ENCODE data around the gene PTPRT.

The PTPRT gene

GRCh38 chr20:42406826-42407225 lies 782.9 kb downstream of the PTPRT start:
- Histone ChIP-seq H2AK5ac (ENCODE audit: low read length, severe bottlenecking) (no peak overlapping the region), H2BK5ac (ENCODE audit: low read depth, low read length, poor library complexity, severe bottlenecking) (no peak overlapping the region), H2BK120ac (ENCODE audit: low read depth, low read length) (no peak overlapping the region), H3K4me2 (ENCODE audit: low read length, poor library complexity, severe bottlenecking) (no peak overlapping the region), H3K9ac (ENCODE audit: low read length) (no peak overlapping the region), H3K27ac (ENCODE audit: low read length, poor library complexity, severe bottlenecking) (no peak overlapping the region), H3K36me3 (ENCODE audit: control insufficient read depth in 1 of 2, insufficient read depth in 2 of 2, low read depth in 1 of 2, low read length in 2 of 2) (no peaks in the 10 kb centered on the region), H3K79me1 (replicated peaks; ENCODE audit: low read length, poor library complexity, severe bottlenecking) (no peaks in the 10 kb centered on the region), H2AFZ (ENCODE audit: low read depth, low read length) (no peak overlapping the region), H2BK12ac (ENCODE audit: low read length in 2 of 2) (no peak overlapping the region), H4K8ac (ENCODE audit: low read length) (no peak overlapping the region), H3K27me3 (ENCODE audit: control insufficient read depth in 1 of 2, insufficient read depth in 1 of 2, low read length in 2 of 2) (no peaks in the 10 kb centered on the region), H3K4ac (ENCODE audit: low read depth in 1 of 2, low read length in 2 of 2) (no peak overlapping the region), H4K91ac (ENCODE audit: low read length) (no peak overlapping the region), H3K14ac (ENCODE audit: low read length in 2 of 2) (no peak overlapping the region), H3K4me3 (ENCODE audit: insufficient read depth in 1 of 2, low read depth in 1 of 2, low read length in 2 of 2) (no peak overlapping the region), H3K9me3 (ENCODE audit: control insufficient read depth, low read length) (no peaks in the 10 kb centered on the region), H2BK15ac (ENCODE audit: low read depth, poor library complexity, severe bottlenecking) (no peak overlapping the region), H3K4me1 (ENCODE audit: control insufficient read depth, insufficient read depth, low read depth, low read length) (no peaks in the 10 kb centered on the region), H3K23ac (ENCODE audit: low read length in 2 of 2) (no peak overlapping the region), H3K18ac (ENCODE audit: low read depth in 1 of 2, low read length in 2 of 2) (no peak overlapping the region)
- DNase-seq, result no peak
- 50% methylated on average over 1 of the region's 2 CpGs for WGBS

GRCh38 chr20:42402455-42402854 lies 787.3 kb downstream of the PTPRT start:
- H3K14ac ChIP-seq (ENCODE audit: low read length in 2 of 2), result no peak overlapping the region
- H3K4me1 ChIP-seq (ENCODE audit: control insufficient read depth, insufficient read depth, low read depth, low read length), result no peaks in the 10 kb centered on the region
- no peak overlapping the region for H3K4ac ChIP-seq (ENCODE audit: low read depth in 1 of 2, low read length in 2 of 2)
- no peak overlapping the region for H2AFZ ChIP-seq (ENCODE audit: low read depth, low read length)
- H3K9me3 ChIP-seq (ENCODE audit: control insufficient read depth, low read length), result no peaks in the 10 kb centered on the region
- no peak overlapping the region for H2AK5ac ChIP-seq (ENCODE audit: low read length, severe bottlenecking)
- H4K8ac ChIP-seq (ENCODE audit: low read length), result no peak overlapping the region
- no peak overlapping the region for H4K91ac ChIP-seq (ENCODE audit: low read length)
- H2BK12ac ChIP-seq (ENCODE audit: low read length in 2 of 2), result no peak overlapping the region
- H2BK120ac ChIP-seq (ENCODE audit: low read depth, low read length), result no peak overlapping the region
- H3K9ac ChIP-seq (ENCODE audit: low read length), result no peak overlapping the region
- H3K27ac ChIP-seq (ENCODE audit: low read length, poor library complexity, severe bottlenecking), result no peak overlapping the region
- WGBS, result 84% methylated on average over 4 of the region's 5 CpGs
- H3K79me1 ChIP-seq (replicated peaks; ENCODE audit: low read length, poor library complexity, severe bottlenecking), result no peaks in the 10 kb centered on the region
- no peak overlapping the region for H3K4me3 ChIP-seq (ENCODE audit: insufficient read depth in 1 of 2, low read depth in 1 of 2, low read length in 2 of 2)
- H2BK5ac ChIP-seq (ENCODE audit: low read depth, low read length, poor library complexity, severe bottlenecking), result no peak overlapping the region
- no peak overlapping the region for H2BK15ac ChIP-seq (ENCODE audit: low read depth, poor library complexity, severe bottlenecking)
- H3K27me3 ChIP-seq (ENCODE audit: control insufficient read depth in 1 of 2, insufficient read depth in 1 of 2, low read length in 2 of 2), result no peaks in the 10 kb centered on the region
- no peak overlapping the region for H3K18ac ChIP-seq (ENCODE audit: low read depth in 1 of 2, low read length in 2 of 2)
- no peak overlapping the region for H3K23ac ChIP-seq (ENCODE audit: low read length in 2 of 2)
- DNase-seq, result no peak
- H3K4me2 ChIP-seq (ENCODE audit: low read length, poor library complexity, severe bottlenecking), result no peak overlapping the region
- no peaks in the 10 kb centered on the region for H3K36me3 ChIP-seq (ENCODE audit: control insufficient read depth in 1 of 2, insufficient read depth in 2 of 2, low read depth in 1 of 2, low read length in 2 of 2)

- DNase-seq, result no peak
- no peak overlapping the region for H2BK15ac ChIP-seq (ENCODE audit: low read depth, poor library complexity, severe bottlenecking)
- H2BK120ac ChIP-seq (ENCODE audit: low read depth, low read length), result no peak overlapping the region
- no peaks in the 10 kb centered on the region for H3K79me1 ChIP-seq (replicated peaks; ENCODE audit: low read length, poor library complexity, severe bottlenecking)
- no peaks in the 10 kb centered on the region for H3K4me1 ChIP-seq (ENCODE audit: control insufficient read depth, insufficient read depth, low read depth, low read length)
- no peak overlapping the region for H4K8ac ChIP-seq (ENCODE audit: low read length)
- no peak overlapping the region for H3K4ac ChIP-seq (ENCODE audit: low read depth in 1 of 2, low read length in 2 of 2)
- no peak overlapping the region for H4K91ac ChIP-seq (ENCODE audit: low read length)
- H3K9ac ChIP-seq (ENCODE audit: low read length), result no peak overlapping the region
- H3K27me3 ChIP-seq (ENCODE audit: control insufficient read depth in 1 of 2, insufficient read depth in 1 of 2, low read length in 2 of 2), result no peaks in the 10 kb centered on the region
- WGBS, result 64% methylated on average over 2 of the region's 3 CpGs
- no peaks in the 10 kb centered on the region for H3K36me3 ChIP-seq (ENCODE audit: control insufficient read depth in 1 of 2, insufficient read depth in 2 of 2, low read depth in 1 of 2, low read length in 2 of 2)
- H3K18ac ChIP-seq (ENCODE audit: low read depth in 1 of 2, low read length in 2 of 2), result no peak overlapping the region
- no peak overlapping the region for H3K4me2 ChIP-seq (ENCODE audit: low read length, poor library complexity, severe bottlenecking)
- no peak overlapping the region for H3K23ac ChIP-seq (ENCODE audit: low read length in 2 of 2)
- H2BK12ac ChIP-seq (ENCODE audit: low read length in 2 of 2), result no peak overlapping the region
- H3K27ac ChIP-seq (ENCODE audit: low read length, poor library complexity, severe bottlenecking), result no peak overlapping the region
- no peak overlapping the region for H2AFZ ChIP-seq (ENCODE audit: low read depth, low read length)
- H3K14ac ChIP-seq (ENCODE audit: low read length in 2 of 2), result no peak overlapping the region
- no peak overlapping the region for H3K4me3 ChIP-seq (ENCODE audit: insufficient read depth in 1 of 2, low read depth in 1 of 2, low read length in 2 of 2)
- H2AK5ac ChIP-seq (ENCODE audit: low read length, severe bottlenecking), result no peak overlapping the region
- no peak overlapping the region for H2BK5ac ChIP-seq (ENCODE audit: low read depth, low read length, poor library complexity, severe bottlenecking)
- no peaks in the 10 kb centered on the region for H3K9me3 ChIP-seq (ENCODE audit: control insufficient read depth, low read length)
Measured at GRCh38 chr20:42401613-42402012, 788.1 kb downstream of the PTPRT start.

GRCh38 chr20:42399802-42400201 lies 789.9 kb downstream of the PTPRT start:
- H3K18ac ChIP-seq (ENCODE audit: low read depth in 1 of 2, low read length in 2 of 2), result no peak overlapping the region
- no peak overlapping the region for H3K4ac ChIP-seq (ENCODE audit: low read depth in 1 of 2, low read length in 2 of 2)
- H3K27ac ChIP-seq (ENCODE audit: low read length, poor library complexity, severe bottlenecking), result no peak overlapping the region
- H2BK12ac ChIP-seq (ENCODE audit: low read length in 2 of 2), result no peak overlapping the region
- H3K23ac ChIP-seq (ENCODE audit: low read length in 2 of 2), result no peak overlapping the region
- no peak overlapping the region for H3K4me3 ChIP-seq (ENCODE audit: insufficient read depth in 1 of 2, low read depth in 1 of 2, low read length in 2 of 2)
- no peak overlapping the region for H3K4me2 ChIP-seq (ENCODE audit: low read length, poor library complexity, severe bottlenecking)
- no peaks in the 10 kb centered on the region for H3K79me1 ChIP-seq (replicated peaks; ENCODE audit: low read length, poor library complexity, severe bottlenecking)
- DNase-seq, result no peak
- no peak overlapping the region for H3K9ac ChIP-seq (ENCODE audit: low read length)
- no peak overlapping the region for H2BK120ac ChIP-seq (ENCODE audit: low read depth, low read length)
- peaks cover 5% of the 10 kb centered on the region for H3K9me3 ChIP-seq (ENCODE audit: control insufficient read depth, low read length)
- H2BK5ac ChIP-seq (ENCODE audit: low read depth, low read length, poor library complexity, severe bottlenecking), result no peak overlapping the region
- H3K27me3 ChIP-seq (ENCODE audit: control insufficient read depth in 1 of 2, insufficient read depth in 1 of 2, low read length in 2 of 2), result no peaks in the 10 kb centered on the region
- H4K91ac ChIP-seq (ENCODE audit: low read length), result no peak overlapping the region
- no peaks in the 10 kb centered on the region for H3K4me1 ChIP-seq (ENCODE audit: control insufficient read depth, insufficient read depth, low read depth, low read length)
- H2BK15ac ChIP-seq (ENCODE audit: low read depth, poor library complexity, severe bottlenecking), result no peak overlapping the region
- 100% methylated on average over 1 of the region's 3 CpGs for WGBS
- no peak overlapping the region for H4K8ac ChIP-seq (ENCODE audit: low read length)
- no peak overlapping the region for H3K14ac ChIP-seq (ENCODE audit: low read length in 2 of 2)
- H2AFZ ChIP-seq (ENCODE audit: low read depth, low read length), result no peak overlapping the region
- no peaks in the 10 kb centered on the region for H3K36me3 ChIP-seq (ENCODE audit: control insufficient read depth in 1 of 2, insufficient read depth in 2 of 2, low read depth in 1 of 2, low read length in 2 of 2)
- H2AK5ac ChIP-seq (ENCODE audit: low read length, severe bottlenecking), result no peak overlapping the region
